GM06990 (cell line): Measurements from ENCODE around the gene MAEA.

Source experiments
- DNase-seq: peaks from one replicate; pipeline ENCODE4 v3.0.0-alpha.2; 2011; ENCODE audit not compliant: insufficient read length; ENCODE audit errors: extremely low read depth
- H3K27me3 ChIP-seq: replicated peaks from 2 replicates; pipeline ENCODE4 v1.6.0; 2011; ENCODE audit warnings: low read length; ENCODE audit not compliant: control insufficient read depth, insufficient read depth
- H3K36me3 ChIP-seq: 2 replicates; pipeline ENCODE4 v1.5.1; 2011; ENCODE audit warnings: low read length; ENCODE audit not compliant: control insufficient read depth, insufficient read depth
- H3K4me3 ChIP-seq: replicated peaks from 2 replicates; pipeline ENCODE4 v1.5.1; 2011; ENCODE audit warnings: low read depth, mild to moderate bottlenecking, control low read depth, low read length
- TF ChIP-seq, protein P1 (sequence below): IDR thresholded peaks from 2 replicates; pipeline ENCODE4 v1.5.1; 2011; ENCODE audit warnings: low read length, control low read depth, mild to moderate bottlenecking, inconsistent platforms; ENCODE audit not compliant: insufficient read depth, poor library complexity, severe bottlenecking

MAEA gene

DNA sequence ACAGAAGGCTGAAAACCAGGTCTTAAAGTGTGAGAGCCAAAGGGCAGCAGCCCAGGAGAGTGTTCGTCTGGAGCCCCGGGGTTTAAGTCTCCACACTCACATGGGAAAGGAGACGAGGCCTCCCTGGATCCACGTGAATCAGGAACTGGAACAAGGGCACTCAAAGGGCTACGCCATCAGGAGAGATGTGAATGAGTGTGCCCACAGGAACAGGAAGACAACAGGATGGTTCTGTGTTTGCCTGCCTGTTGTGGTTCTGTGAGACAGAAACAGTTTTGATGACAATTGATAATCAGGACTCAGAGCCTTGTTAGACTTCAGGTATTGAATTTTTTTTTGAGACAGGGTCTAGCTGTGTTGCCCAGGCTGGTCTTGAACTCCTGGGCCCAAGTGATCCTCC lies 35.9 kb upstream of the MAEA start:
- no peak for DNase-seq
- Histone ChIP-seq H3K36me3 (no peaks in the 10 kb centered on the region; the same call in 1 of the 2 replicates), H3K4me3 (no peak overlapping the region), H3K27me3 (no peaks in the 10 kb centered on the region)
- TF ChIP-seq, protein P1, sequence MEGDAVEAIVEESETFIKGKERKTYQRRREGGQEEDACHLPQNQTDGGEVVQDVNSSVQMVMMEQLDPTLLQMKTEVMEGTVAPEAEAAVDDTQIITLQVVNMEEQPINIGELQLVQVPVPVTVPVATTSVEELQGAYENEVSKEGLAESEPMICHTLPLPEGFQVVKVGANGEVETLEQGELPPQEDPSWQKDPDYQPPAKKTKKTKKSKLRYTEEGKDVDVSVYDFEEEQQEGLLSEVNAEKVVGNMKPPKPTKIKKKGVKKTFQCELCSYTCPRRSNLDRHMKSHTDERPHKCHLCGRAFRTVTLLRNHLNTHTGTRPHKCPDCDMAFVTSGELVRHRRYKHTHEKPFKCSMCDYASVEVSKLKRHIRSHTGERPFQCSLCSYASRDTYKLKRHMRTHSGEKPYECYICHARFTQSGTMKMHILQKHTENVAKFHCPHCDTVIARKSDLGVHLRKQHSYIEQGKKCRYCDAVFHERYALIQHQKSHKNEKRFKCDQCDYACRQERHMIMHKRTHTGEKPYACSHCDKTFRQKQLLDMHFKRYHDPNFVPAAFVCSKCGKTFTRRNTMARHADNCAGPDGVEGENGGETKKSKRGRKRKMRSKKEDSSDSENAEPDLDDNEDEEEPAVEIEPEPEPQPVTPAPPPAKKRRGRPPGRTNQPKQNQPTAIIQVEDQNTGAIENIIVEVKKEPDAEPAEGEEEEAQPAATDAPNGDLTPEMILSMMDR: no peak

DNA sequence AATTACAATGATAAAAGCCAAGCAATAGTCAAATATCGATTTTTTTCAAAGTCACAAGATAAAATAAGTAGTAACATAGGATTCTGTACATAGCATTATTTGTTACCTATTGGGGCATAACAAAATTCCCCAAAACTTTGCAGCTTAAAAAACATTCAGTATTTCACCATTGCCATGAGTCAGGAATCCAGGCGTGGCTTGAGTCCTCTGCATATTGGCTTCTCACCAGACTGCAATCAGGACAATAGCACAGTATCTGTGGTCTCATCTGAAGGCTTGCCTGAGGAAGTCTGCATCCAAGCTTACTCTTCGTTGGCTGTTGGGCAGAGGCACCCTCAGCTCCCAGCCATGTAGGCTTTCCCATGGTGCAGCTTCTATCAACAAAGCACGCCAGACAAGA lies 34.5 kb upstream of the MAEA start:
- Histone ChIP-seq H3K4me3 (no peak overlapping the region), H3K36me3 (no peaks in the 10 kb centered on the region; the same call in 1 of the 2 replicates), H3K27me3 (no peaks in the 10 kb centered on the region)
- DNase-seq: no peak
- TF ChIP-seq, protein P1: no peak

DNA sequence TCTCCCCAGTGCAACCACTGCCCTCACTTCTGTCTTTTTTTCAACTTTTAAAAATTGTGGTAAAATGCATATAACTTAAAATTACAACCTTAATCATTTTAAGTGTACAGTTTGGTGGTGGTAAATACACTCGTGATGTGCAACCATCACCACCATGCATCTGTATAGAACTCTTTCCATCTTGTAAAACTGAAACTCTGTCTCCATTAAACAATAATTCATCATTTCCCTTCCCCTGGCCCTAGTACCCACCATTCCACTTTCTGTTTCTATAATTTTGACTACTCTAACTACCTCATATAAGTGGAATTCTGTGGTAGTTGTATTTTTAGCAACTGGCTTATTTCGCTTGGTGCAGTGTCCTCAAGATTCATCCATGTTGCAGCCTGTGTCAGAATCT lies 34.0 kb upstream of the MAEA start:
- Histone ChIP-seq H3K4me3 (no peak overlapping the region), H3K27me3 (no peaks in the 10 kb centered on the region), H3K36me3 (no peaks in the 10 kb centered on the region; the same call in 1 of the 2 replicates)
- DNase-seq: no peak
- TF ChIP-seq, protein P1: no peak

DNA sequence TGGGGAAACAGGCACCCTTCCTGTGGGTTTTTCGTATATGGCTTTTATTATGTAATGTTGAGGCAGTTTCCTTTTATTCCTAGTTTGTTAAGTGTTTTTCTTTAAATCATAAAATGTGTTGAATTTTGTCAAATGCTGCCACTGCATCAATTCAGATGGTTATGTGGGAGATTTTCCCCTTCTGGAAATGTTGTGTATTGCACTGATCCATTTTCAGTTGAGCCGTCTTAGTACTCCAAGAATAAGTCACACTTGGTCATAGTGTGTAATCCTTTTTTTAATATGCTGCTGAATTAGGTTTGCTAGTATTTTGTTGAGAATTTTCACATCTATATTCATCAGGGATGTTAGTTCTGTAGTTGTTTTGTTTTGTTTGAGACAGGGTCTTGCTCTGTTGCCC lies 31.2 kb upstream of the MAEA start:
- Histone ChIP-seq H3K27me3 (no peaks in the 10 kb centered on the region), H3K36me3 (no peaks in the 10 kb centered on the region), H3K4me3 (no peak overlapping the region)
- DNase-seq: no peak
- TF ChIP-seq, protein P1: no peak

DNA sequence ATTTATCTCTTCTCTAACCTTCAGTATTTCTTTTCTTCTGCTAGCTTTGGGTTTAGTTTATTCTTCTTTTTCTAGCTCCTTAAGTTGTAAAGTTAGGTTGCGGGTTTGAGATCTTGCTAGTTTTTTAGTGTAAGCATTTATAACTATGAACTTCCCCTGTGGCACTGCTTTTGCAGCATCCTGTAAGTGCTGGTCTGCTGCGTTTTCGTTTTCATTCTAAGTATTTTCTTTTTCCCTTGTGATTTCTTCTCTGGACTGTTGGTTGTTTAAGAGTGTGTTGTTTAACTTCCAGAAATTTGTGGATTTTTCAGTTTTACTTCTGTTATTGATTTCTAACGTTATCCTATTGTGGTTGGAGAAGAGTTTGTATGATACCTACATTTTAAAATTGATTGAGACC lies 29.7 kb upstream of the MAEA start:
- Histone ChIP-seq H3K36me3 (no peaks in the 10 kb centered on the region), H3K4me3 (no peak overlapping the region), H3K27me3 (no peaks in the 10 kb centered on the region)
- no peak for DNase-seq
- TF ChIP-seq, protein P1: no peak

DNA sequence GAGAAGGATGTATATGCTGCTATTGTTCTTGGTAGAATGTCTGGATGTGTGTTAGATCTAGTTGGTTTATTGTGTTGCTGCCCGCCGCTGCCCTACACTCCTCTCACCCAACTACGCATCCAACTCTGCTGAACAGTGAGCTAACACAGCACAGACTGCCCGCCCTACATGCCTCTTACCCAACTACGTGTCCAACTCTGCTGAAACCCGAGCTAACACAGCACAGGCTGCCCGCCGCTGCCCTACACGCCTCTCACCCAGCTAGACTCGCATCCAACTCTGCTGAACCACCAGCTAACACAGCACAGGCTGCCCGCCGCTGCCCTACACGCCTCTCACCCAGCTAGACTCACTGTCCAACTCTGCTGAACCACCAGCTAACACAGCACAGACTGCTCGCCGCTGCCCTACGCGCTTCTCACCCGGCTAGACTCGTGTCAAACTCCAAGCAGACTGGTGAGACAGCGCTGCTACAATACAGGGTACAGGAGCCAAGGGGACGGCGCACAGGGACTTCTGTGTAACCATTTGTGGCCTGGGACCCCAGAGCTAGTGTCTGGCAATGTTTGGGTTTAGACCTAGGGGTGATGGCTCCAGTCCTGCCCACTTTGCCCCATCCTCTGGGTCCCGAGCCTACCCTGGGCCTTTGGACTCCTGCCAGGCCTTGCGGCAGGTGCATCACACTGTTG lies 29.1 kb upstream of the MAEA start:
- TF ChIP-seq, protein P1: no peak
- no peaks in the 10 kb centered on the region for H3K36me3 ChIP-seq
- H3K4me3 ChIP-seq: no peak overlapping the region
- no peak for DNase-seq
- H3K27me3 ChIP-seq: no peaks in the 10 kb centered on the region
